GM19240 (cell line): ENCODE results near the gene RNF10.
"Not testable (repeated sequence)": the region's sequence is repeated elsewhere in the genome, so short reads cannot be mapped to it uniquely, and the experiment has no call there.

Experiments
- DNase-seq: peaks from one replicate; pipeline ENCODE4 v3.0.0; 2011; ENCODE audit warnings: low spot score; ENCODE audit not compliant: insufficient read length

Gene RNF10

GRCh38 chr12:120534203-120534702 lies at the start of gene RNF10:
RNF10 (plus strand) TSS chr12:120534356; CDS start chr12:120534812, 456 bp downstream.
- peak; percentile 57 for DNase-seq

GRCh38 chr12:120485961-120486881 lies 47.9 kb upstream of the RNF10 start:
- DNase-seq = no peak

- DNase-seq = not testable (repeated sequence)
These were observed 46.6 kb upstream of the RNF10 start for GRCh38 chr12:120487552-120487951.

- no peak for DNase-seq
These were observed 46.0 kb upstream of the RNF10 start for GRCh38 chr12:120488057-120488640.

GRCh38 chr12:120489018-120489417 lies 45.1 kb upstream of the RNF10 start:
- no peak for DNase-seq

GRCh38 chr12:120490325-120490724 lies 43.8 kb upstream of the RNF10 start:
- no peak for DNase-seq

- no peak for DNase-seq
These were observed 43.2 kb upstream of the RNF10 start for GRCh38 chr12:120490833-120491512.

GRCh38 chr12:120495186-120495730 lies 38.9 kb upstream of the RNF10 start:
- no peak for DNase-seq

GRCh38 chr12:120495731-120496412 lies 38.3 kb upstream of the RNF10 start, which contains the start of gene DYNLL1:
DYNLL1 (plus strand) TSS chr12:120496113; CDS start chr12:120496422, 309 bp downstream.
- DNase-seq = peak; percentile 89

- DNase-seq = no peak
These were observed 37.5 kb upstream of the RNF10 start for GRCh38 chr12:120496413-120497340.

GRCh38 chr12:120497524-120498150 lies 36.5 kb upstream of the RNF10 start:
- no peak for DNase-seq

GRCh38 chr12:120498870-120499515 lies 35.2 kb upstream of the RNF10 start:
- DNase-seq = no peak

- DNase-seq = no peak
These were observed 33.6 kb upstream of the RNF10 start for GRCh38 chr12:120500581-120500980.

- no peak for DNase-seq
These were observed 29.6 kb upstream of the RNF10 start for GRCh38 chr12:120504587-120504986.

GRCh38 chr12:120508537-120508936 lies 25.6 kb upstream of the RNF10 start:
- DNase-seq = no peak

GRCh38 chr12:120514002-120514401 lies 20.2 kb upstream of the RNF10 start:
- no peak for DNase-seq

GRCh38 chr12:120515496-120515895 lies 18.7 kb upstream of the RNF10 start:
- no peak for DNase-seq

GRCh38 chr12:120519324-120519723 lies 14.8 kb upstream of the RNF10 start:
- not testable (repeated sequence) for DNase-seq

- DNase-seq = no peak
These were observed 11.6 kb upstream of the RNF10 start for GRCh38 chr12:120522568-120522967.
